Stimulated activated CD8-positive, alpha-beta memory T cell treated with anti-CD3 and anti-CD28 coated beads, Interleukin-12 subunit alpha, Interleukin-12 subunit beta, amount 100 ng/mL, for 4 hours (primary cell): ENCODE results near the gene TMEM266.

Experiments
- DNase-seq: peaks from one replicate; pipeline ENCODE4 v3.0.0-alpha.2; 2020; ENCODE audit warnings: low read depth

TMEM266 gene

DNA sequence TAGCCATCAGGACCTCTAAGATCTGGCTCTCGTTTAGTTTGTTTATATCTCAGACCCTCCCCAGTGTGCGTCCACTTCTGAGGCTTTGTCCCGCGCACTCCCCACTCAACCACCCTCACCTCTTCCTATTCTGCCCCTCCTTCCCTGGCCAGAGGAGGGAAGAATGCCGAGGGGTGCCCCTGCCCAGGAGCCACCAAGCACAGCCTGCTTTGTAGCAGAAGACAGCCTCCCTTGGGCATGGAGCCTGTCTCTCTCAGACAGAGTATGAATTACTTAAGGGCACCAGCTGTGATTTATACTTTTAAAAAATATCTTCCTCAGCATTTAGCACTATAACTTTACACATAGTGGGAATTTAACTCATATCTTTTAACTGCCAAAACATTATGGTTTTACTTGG is 6.0 kb downstream of the TMEM266 start:
- no peak for DNase-seq

DNA sequence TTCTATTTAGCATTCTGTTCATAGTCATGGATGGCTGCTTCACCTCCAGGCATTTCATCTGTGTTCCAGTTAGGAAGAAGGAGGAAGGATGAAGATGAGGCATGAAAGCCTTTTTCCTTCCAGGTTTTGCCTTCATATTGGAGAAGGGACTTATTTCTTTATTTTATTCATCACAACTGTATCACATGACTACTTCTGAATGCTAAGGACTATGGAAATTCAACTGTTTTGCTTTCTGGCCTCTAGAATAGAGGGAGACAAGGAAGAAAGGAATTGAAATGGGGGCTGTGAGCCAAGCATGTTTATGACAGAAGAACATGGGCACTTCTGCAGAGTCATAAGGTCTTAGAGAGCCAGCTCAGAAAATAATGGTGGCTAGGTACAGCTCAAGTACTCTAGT is 10.4 kb downstream of the TMEM266 start:
- no peak for DNase-seq

DNA sequence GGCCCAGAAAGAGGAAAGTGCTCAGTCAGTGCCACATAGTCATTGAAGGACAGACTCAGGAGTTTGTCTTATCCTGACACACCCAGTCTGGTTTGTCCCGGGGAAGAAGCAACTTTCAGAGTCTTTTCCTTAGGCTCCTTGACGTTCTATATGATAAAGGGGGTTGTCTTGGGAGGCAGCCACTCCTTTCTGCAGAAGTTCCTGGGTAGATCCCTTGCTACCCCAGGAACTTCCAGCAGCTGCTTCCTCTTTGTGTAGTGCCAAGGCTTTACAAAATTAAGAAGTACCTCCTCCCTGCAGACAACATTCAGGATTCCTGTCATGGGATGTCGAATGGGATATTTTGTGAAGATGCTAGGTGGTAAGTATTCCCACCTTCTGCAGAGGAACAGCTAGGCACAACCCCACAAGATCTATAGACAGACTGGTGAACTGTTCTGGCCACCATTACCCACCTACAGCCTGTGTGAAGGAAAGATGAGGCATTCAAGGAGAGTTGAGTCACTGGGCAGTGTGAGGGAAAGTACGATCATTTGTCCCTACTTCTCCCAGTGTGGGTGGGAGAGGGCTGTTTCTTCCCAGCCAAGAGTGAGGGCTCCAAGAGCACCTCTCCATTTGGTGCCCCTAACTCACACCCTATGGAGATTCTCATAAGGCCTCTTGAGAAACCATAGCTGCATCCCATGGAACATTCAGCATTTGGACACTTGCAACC is 11.3 kb downstream of the TMEM266 start:
- DNase-seq = no peak

DNA sequence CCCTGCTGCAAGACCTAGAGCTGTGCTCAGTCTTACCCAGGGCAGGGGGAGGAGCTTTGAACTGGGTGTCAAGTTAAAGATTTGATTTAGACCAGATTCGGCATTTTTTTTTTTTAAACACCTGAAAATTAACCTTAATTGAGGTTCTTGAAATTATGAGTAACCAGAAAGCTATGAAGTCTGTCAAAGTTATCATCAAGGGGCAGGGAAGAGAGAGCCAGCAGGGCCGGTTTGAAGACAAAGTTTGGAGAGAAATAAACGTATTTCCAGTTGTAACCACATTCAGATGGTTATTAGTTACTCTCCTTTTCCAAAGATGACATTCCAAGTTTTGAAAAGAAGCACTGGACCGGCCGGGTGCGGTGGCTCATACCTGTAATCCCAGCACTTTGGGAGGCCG is 12.0 kb downstream of the TMEM266 start:
- DNase-seq = no peak

DNA sequence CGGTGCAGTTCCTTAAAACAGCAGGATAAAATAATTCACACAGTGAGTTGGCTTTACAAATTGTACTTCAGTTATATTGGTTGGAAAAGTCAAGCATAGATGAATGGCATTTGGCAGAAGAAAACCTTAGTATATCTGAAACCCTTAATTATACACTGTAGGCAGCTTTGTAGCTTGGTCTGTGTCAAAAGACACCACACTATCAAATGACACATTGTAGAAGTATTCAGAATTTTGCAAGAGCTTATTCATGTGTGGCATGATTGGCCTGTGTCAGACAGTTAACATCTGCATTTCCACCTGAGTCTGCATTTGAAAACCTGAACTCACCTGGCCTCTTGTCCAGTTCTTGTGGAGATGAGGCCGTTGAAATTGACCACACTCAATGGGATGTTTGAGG is 13.8 kb downstream of the TMEM266 start:
- no peak for DNase-seq

DNA sequence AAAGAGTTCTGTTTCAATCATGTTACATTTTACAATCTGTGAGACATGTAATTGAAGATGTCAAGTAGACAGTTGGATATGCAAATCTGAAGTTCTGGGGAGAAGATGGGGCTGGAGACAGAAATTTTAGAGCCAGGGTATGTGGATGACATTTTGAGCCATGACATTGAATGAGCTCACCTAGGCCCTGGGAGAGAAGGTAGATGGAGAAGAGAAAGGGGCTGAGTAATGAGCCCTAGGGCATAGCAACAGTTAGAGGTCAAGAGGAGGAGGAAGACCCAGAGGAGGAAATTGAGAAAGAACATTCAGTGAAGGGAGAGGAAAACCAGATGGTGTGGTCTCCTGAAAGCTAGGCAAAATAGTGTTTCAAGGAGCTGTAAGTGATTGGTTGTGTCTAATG is 15.3 kb downstream of the TMEM266 start:
- no peak for DNase-seq

DNA sequence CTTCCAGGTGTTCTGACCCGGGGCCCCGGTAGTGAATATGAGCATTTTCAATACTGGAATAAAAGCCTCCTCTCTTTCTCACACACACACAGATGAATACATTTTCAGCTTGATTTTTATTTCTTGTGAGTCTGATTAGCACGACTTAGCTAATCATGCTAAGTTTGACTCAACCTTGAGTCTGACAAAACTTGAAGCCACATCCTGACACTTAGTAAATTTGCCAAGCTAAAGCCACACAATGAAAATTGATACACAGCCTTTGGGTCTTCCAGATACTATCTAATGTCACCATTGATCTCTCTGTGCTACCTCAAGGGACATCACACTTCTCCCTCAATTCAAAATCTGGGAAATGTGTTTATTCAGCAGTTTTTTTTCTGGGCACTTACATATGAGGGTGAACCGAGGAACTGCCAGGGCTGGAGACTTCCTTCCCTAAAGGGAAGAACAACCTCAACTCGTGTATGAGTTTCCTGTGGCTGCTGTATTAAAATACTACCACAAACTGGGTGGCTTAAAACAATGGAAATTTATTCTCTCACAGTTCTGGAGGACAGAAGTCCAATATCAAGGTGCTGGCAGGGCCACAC is 18.6 kb downstream of the TMEM266 start:
- no peak for DNase-seq

DNA sequence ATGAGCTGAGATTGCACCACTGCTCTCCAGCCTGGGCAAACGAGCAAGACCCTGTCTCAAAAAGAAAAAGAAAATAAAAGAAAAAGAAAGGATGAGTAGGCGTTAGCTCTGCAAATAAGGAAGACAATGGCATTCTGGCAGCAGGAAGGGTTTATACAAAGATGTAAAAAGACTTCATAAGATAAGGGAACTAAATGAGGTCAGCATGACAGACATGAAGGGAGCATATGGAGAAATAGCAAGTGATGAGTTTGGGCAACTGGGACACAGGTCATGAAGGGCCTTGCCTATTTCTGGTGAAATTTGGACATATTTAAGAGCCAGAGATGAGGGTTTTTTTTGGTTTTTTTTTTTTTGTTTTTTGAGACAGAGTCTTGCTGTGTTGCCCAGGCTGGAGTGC is 24.5 kb downstream of the TMEM266 start:
- no peak for DNase-seq

DNA sequence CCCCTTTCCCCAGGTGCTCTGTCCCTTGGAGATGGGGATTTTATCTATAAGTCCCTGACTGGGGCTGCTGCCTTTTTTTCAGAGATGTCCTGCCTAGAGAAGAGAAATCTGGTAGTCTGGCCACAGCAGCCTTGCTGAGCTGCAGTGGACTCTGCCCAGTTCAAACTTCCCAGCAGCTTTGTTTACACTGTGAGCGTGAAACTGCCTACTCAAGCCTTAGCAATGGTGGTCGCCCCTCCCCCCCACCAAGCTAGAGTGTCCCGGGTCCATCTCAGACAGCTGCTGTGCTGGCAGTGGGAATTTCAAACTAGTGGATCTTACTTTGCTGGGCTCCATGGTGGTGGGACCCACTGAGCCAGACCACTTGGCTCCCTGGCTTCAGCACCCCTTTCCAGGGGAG is 38.9 kb downstream of the TMEM266 start:
- DNase-seq = no peak

DNA sequence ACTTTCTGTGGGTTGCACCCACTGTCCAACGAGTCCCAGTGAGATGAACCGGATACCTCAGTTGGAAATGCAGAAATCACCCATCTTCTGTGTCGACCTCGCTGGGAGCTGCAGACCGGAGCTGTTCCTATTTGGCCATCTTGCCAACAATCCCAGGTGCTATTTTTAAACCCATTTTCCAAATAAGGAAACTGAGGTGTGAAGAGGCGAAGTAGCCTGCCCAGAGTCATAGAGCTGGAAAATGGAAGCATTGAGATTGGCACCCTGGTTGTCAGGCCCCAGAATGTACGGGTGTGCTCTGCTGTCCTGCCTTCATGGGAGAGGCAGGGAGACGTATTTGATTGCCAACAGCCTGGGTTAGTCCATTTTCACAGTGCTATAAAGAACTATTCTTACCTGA is 39.6 kb downstream of the TMEM266 start:
- no peak for DNase-seq

DNA sequence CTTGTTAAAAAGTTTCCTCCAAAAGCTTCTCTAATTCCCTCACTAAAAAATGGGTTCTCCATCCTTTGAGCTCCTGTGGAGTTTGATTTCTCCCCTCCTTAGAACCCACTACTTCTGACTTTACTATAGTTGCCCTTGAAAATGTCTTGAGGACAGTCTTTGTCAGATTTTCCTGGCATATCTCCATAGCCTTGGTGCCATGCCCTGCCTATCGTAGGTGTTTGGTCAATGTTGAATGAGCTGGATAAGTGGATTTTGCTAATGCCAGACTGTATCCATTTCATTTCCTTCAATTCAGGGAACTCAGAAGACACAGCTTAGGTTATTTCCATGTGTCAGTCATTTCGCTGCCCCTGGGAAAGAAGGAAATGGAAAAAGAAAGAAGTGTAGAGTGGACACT is 40.6 kb downstream of the TMEM266 start:
- DNase-seq = no peak

DNA sequence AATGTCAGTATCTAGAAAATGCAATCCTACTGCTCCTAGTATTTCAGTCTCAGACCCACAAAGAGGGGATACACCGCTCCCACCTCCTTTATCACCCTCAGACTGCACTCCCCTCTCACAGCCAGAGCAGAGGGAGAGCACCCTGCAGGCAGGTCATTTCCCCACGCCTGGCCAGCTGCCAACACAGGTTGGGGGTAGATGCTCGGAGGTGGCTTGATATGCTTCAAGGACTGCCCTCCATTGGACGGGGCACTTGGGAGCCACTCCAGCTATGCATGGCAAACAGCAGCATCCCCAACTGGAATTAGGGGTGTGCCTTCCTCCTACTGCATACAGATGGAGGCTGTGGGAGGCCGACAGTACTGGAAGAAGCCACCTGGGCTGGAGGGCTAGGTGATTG is 41.9 kb downstream of the TMEM266 start:
- DNase-seq = no peak

DNA sequence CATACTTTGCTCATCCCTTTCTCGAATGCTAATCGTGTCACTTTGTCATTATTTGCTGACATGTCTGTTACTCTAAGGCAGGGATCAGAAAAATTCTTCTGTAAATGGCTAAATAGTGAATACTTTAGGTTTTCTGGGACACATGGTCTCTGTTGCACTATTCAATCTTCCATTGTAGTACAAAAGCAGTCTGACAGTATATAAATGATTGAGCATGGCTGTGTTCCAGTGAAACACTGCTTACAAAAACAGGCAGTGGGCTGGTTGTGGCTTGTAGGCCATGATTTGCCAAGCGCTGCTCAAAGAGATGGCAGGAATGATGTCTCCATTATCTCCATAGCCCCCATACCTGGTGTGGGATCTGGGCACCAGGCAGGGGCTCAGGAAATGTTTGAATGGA is 45.6 kb downstream of the TMEM266 start:
- DNase-seq = no peak

DNA sequence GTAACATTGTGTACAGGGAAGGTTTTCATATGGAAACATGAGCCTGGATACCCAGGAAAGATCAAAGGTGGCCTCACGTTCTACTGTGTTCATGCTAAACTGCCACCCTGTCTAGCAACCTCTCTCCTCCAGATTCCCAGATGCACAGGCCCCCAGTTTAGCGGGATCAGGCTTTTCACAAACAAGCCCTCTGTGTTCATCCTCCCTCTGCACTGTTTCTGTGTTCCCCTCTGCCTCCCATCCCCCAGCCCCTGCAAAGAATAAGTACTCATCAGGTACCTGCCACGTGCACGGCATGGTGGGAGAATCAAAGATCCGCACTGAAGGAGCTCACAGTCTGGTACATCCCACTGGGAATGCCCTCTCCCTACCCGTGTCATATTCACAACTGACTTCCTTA is 46.1 kb downstream of the TMEM266 start:
- no peak for DNase-seq

DNA sequence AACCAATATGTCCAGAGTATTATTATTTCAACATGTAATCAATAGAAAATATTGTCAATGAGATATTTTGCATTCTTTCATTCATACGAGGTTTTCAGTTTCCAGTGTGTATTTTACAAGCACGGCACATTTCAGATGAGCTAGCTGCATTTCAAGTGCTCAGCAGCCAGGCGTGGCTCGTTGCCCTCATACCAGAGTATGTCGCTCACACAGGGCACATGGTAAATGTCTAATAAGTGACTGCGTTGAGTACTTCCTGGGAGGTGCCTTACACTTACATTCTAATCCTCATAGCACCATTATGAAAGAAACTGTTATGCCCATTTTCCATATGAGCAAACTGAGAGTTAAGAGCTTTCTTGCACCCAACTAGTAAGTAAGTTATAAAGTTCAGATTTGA is 47.4 kb downstream of the TMEM266 start:
- no peak for DNase-seq

DNA sequence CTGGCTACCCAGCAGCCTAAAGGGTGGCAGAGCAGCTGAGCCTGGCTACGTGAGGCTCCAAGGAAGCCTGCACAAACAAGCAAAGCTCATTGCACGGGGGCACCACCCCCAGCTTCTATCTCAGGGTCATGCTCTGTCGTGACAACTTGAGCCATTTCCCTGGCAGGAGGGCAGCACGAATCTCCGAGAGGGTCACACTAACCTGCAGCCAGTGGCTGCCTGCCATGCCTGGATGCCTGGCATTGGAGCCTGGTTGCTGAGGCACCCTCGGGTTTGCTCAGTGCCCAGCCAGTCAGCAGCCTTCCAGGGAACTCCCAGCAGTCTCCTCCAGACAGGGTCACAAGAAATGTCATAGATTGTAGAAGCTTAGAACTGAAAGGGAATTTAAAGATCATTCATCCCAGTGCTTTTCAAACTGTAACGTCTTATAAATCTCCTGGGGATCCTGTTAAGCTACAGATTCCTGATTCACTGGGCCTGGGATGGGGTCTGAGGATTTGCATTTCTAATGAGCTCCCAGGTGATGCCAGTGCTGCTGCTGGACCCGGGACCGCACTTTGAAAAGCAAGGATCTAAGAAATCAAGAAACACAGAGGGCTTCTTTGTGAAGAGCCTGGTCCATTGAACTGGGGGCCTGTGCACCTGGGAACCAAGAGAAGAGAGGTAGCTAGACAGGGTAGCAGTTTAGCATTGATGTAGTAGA is 48.4 kb downstream of the TMEM266 start:
- no peak for DNase-seq

DNA sequence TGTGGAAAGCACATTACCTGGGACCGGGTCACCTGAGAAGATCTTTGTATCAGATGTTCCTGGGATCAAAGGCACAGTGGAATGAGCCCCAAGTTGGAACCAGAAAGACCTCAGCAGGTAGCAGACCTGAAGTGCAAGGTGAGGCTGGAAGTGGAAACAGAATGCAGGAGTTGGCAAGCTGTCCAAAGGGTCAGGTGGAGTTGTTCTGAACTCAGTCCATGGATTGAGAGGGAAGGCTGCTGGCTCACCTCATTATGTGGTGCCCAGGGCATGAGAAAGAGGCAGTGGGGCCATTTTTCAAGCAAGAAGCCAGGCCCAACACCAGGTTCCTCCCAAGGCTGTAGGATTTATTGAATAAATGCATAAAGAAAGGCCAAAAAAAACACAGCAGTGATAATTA is 49.3 kb downstream of the TMEM266 start:
- no peak for DNase-seq

DNA sequence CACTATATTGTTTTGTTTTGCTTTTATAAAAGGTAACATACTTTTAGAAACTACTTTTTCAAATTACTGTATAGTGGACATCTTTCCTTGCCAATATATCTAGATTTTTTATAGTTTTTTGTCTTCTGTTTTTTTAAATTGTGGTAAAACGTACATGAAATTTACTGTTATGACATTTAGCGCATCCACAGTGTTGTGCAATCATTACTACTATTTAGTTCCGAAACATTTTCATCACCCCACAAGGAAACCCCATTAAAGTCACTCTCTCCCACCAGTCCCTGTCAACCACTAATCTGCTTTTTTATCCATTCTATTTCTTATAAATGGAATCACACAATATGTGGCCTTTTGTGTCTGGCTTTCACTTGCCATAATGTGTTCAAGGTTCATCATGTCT is 54.8 kb downstream of the TMEM266 start:
- no peak for DNase-seq

DNA sequence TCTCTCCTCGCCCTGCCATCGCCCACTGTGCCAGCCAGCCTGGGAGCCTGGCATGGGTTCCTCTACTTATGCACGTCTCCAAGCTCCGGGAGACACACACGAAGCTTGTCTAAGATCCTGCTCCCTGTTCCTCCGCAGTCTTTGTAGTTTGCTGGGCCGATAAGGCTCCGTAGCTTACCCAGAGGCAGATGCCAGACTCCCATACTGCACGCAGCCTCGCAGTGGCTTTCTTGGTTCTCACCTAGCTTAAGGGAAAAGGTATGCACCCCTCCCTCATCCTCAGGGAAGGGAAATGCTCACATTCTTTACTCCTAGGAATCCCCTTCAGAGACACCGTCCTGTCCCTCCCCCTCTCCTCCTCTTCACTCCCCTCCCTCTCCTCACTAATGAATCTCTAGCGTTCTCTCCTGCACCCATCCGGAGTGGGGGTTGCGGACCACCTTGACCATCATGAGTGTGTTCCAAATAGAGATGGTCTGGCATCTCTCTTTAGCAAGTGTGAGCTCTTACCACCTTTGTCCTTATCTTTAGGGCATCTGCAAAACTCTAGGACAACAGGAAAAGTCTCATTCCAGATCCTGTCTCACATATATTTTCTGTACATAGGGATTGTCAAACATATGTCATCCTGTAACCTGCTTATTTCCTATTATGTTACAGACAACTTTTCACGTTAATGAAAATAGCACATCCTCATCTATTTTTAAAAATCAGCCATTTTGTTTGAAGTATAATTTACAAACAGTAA is 56.5 kb downstream of the TMEM266 start:
- DNase-seq = no peak

DNA sequence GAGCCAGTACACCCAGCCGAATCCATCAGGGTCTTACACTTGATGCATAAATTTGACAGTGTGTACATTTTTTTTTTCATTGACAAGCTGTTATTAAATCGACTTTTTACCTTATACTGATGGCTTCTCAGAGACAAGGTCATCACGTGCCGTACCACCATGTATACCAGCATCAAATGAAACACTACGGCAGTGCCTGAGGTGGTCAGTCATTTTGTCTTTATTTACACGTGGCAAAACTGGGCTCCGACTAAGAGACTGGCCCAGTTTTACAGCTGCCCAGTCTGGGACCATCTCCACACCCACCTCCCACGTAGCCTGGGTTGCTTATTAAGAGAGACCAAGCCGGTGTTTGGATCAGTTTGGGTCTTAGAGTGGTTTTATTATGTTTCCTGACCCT is 57.4 kb downstream of the TMEM266 start:
- DNase-seq = no peak

DNA sequence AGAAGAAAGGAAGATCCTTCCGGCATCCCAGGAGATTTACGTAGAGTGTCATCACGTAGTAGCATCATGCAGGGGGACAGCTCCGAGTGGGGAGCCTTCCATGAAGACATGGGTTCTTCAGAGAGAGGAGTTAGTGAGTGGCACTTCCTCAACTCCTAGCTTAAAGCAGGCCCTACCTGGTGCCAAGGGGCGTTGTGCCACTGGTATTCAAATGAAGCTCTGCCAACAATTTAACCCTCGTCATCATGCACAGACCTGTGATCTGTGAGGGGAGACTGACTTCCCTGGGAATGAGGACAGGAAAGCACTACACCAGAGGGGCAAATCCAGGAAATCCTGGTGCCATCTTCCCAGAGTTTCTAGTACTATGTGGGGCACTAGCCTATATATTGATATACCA is 59.0 kb downstream of the TMEM266 start:
- DNase-seq = no peak

DNA sequence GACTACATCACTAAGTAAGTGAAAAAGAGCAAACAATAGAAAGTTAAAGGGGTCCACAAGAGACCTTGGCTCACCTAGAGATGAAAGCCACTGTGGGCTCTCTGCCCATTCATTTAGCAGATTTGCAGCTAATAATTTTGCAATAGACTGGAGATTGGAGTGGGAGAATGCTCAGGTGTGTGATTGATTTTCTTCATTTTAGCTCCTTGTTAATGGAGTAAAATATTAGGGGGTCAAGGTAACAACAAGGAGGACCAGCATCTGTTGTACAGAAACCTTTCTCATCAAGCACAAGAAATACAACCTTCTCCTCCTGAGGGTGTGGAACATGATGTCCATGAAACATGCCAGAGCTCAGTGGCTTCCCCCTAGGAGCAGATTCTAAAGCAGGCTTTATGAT is 63.2 kb downstream of the TMEM266 start:
- no peak for DNase-seq

DNA sequence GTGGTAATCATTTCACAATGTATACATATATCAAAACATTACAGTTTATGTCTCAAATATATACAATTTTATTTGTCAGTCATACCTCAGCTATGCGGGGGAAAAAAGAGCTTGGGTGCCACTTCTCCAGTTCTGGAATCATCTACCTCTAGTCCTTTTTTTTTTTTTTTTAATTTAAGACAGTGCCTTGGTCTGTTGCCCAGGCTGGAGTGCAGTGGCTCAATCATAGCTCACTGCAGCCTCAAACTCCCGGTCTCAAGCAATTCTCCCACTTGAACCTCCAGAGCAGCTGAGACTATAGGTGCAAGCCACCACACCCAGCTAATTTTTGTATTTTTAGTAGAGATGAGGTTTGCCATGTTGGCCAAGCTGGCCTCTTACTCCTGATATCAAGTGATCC is 67.4 kb downstream of the TMEM266 start:
- no peak for DNase-seq
